ENCODE results near the gene SVIP. TPM values are rescaled to one million over a fixed set of nuclear protein-coding genes. Genes with fewer than 3 reads are reported as not detected.

The SVIP gene
- total RNA-seq, 2 experiments from 2014 or later, result not detected

- no peak overlapping the region for H2AFZ ChIP-seq (ENCODE audit: low read length)
- no peak overlapping the region for H3K4me2 ChIP-seq (ENCODE audit: low read length)
- no peaks in the 10 kb centered on the region for H3K9me3 ChIP-seq (ENCODE audit: low read length)
- CTCF ChIA-PET (ENCODE audit: unreplicated experiment), result no interaction called here
- BruUV-seq (replicated peaks), result no TSS peak
- no peaks in the 10 kb centered on the region for H3K4me1 ChIP-seq (ENCODE audit: insufficient read depth, low read length, poor library complexity, severe bottlenecking)
- intact Hi-C loops (cut with micrococcal nuclease; ENCODE audit: unreplicated experiment), result no loop called here
- H3K4me3 ChIP-seq (ENCODE audit: low read depth, low read length, poor library complexity, severe bottlenecking), result no peak overlapping the region
- H3K36me3 ChIP-seq (ENCODE audit: insufficient read depth, low read length), result no peaks in the 10 kb centered on the region
- no peak for DNase-seq (ENCODE audit: low spot score)
- no peaks in the 10 kb centered on the region for H4K20me1 ChIP-seq (ENCODE audit: insufficient read depth, low read length)
- H3K9me2 ChIP-seq (ENCODE audit: insufficient read depth, low read length), result no peaks in the 10 kb centered on the region
- TF ChIP-seq EZH2phosphoT487 (IDR thresholded peaks at IDR 0.05; ENCODE audit: borderline replicate concordance, low read depth, low read length) (no peak), CTCF (conservative IDR thresholded peaks at IDR 0.05; ENCODE audit: low read length) (no peak)
- no peak overlapping the region for H3K27ac ChIP-seq (ENCODE audit: low read depth, low read length, poor library complexity, severe bottlenecking)
- POLR2A ChIA-PET, result no interaction called here
- H3K79me2 ChIP-seq (ENCODE audit: insufficient read depth, low read depth, low read length), result no peaks in the 10 kb centered on the region
These were observed 32.6 kb downstream of the SVIP start for GRCh38 chr11:22797047-22797446.

DNA sequence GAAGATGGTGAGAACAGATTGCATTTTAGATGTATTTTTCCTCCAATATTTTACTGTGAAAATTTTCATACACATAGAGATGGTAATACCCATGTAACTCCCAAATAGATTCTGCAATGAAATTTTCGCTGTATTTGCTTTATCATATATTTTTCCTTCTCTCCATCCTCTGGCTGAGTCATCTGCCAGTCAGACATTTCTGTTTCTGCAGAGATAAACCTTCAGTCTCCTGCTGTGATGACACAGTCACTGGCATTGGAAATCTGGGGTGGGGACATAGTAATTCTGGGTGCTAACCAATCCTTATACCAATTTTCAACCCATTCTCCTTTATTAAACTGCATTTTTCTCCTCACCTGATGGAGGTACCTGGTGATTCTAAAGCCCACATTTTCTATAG is 33.7 kb downstream of the SVIP start:
- no peak overlapping the region for H3K4me2 ChIP-seq (ENCODE audit: low read length)
- H3K36me3 ChIP-seq (ENCODE audit: insufficient read depth, low read length), result no peaks in the 10 kb centered on the region
- TF ChIP-seq EZH2phosphoT487 (IDR thresholded peaks at IDR 0.05; ENCODE audit: borderline replicate concordance, low read depth, low read length), result no peak
- no peak for TF ChIP-seq CTCF (conservative IDR thresholded peaks at IDR 0.05; ENCODE audit: low read length)
- H3K9me3 ChIP-seq (ENCODE audit: low read length), result no peaks in the 10 kb centered on the region
- H3K9me2 ChIP-seq (ENCODE audit: insufficient read depth, low read length), result no peaks in the 10 kb centered on the region
- no peaks in the 10 kb centered on the region for H4K20me1 ChIP-seq (ENCODE audit: insufficient read depth, low read length)
- no peak overlapping the region for H3K27ac ChIP-seq (ENCODE audit: low read depth, low read length, poor library complexity, severe bottlenecking)
- ChIA-PET CTCF (ENCODE audit: unreplicated experiment) (no interaction called here), POLR2A (interaction anchor here (1.3 to 1.4 kb wide), 2 partner anchors 9 to 31 kb away, joined by 3 read pairs; no protein-coding TSS in a partner anchor)
- no peak overlapping the region for H2AFZ ChIP-seq (ENCODE audit: low read length)
- intact Hi-C loops (cut with micrococcal nuclease; ENCODE audit: unreplicated experiment), result no loop called here
- H3K4me1 ChIP-seq (ENCODE audit: insufficient read depth, low read length, poor library complexity, severe bottlenecking), result no peaks in the 10 kb centered on the region
- no peak overlapping the region for H3K4me3 ChIP-seq (ENCODE audit: low read depth, low read length, poor library complexity, severe bottlenecking)
- BruUV-seq (replicated peaks), result no TSS peak
- no peaks in the 10 kb centered on the region for H3K79me2 ChIP-seq (ENCODE audit: insufficient read depth, low read depth, low read length)
- DNase-seq (ENCODE audit: low spot score), result no peak

GRCh38 chr11:22792497-22792896 is 37.1 kb downstream of the SVIP start:
- Histone ChIP-seq H3K4me2 (ENCODE audit: low read length) (no peak overlapping the region), H3K79me2 (ENCODE audit: insufficient read depth, low read depth, low read length) (no peaks in the 10 kb centered on the region), H3K9me2 (ENCODE audit: insufficient read depth, low read length) (no peaks in the 10 kb centered on the region), H3K4me3 (ENCODE audit: low read depth, low read length, poor library complexity, severe bottlenecking) (no peak overlapping the region), H4K20me1 (ENCODE audit: insufficient read depth, low read length) (no peaks in the 10 kb centered on the region), H3K36me3 (ENCODE audit: insufficient read depth, low read length) (no peaks in the 10 kb centered on the region), H3K4me1 (ENCODE audit: insufficient read depth, low read length, poor library complexity, severe bottlenecking) (no peaks in the 10 kb centered on the region), H3K9me3 (ENCODE audit: low read length) (no peaks in the 10 kb centered on the region), H3K27ac (ENCODE audit: low read depth, low read length, poor library complexity, severe bottlenecking) (no peak overlapping the region), H2AFZ (ENCODE audit: low read length) (no peak overlapping the region)
- CTCF ChIA-PET (ENCODE audit: unreplicated experiment), result no interaction called here
- no TSS peak for BruUV-seq (replicated peaks)
- no peak for DNase-seq (ENCODE audit: low spot score)
- intact Hi-C loops (cut with micrococcal nuclease; ENCODE audit: unreplicated experiment), result no loop called here
- POLR2A ChIA-PET, result interaction anchor here (0.7 to 1.5 kb wide), 2 partner anchors 11 to 17 kb away, joined by 3 read pairs; no protein-coding TSS in a partner anchor
- no peak for TF ChIP-seq EZH2phosphoT487 (IDR thresholded peaks at IDR 0.05; ENCODE audit: borderline replicate concordance, low read depth, low read length)
- TF ChIP-seq CTCF (conservative IDR thresholded peaks at IDR 0.05; ENCODE audit: low read length), result no peak

Data from OCI-LY7 (cell line).